Neuronal stem cell (in vitro differentiated cells): Measurements from ENCODE around the gene GDF7.

Source experiments
- DNase-seq: peaks from one replicate; pipeline ENCODE4 v3.0.0-alpha.2; 2013; ENCODE audit warnings: low spot score
- H2AFZ ChIP-seq: one replicate; pipeline ENCODE4 v1.6.1; 2013; ENCODE audit warnings: mild to moderate bottlenecking, low read length, inconsistent platforms
- H2AK5ac ChIP-seq: 2 replicates; pipeline ENCODE4 v1.6.1; 2013; ENCODE audit warnings: low read depth, mild to moderate bottlenecking, inconsistent platforms, low read length, moderate library complexity, mixed read lengths
- H2BK120ac ChIP-seq: 2 replicates; pipeline ENCODE4 v1.6.1; 2013; ENCODE audit warnings: low read depth, mild to moderate bottlenecking, inconsistent platforms, low read length, moderate library complexity, mixed read lengths
- H2BK12ac ChIP-seq: one replicate; pipeline ENCODE4 v1.6.1; 2013; ENCODE audit warnings: low read length, inconsistent platforms
- H2BK15ac ChIP-seq: 2 replicates; pipeline ENCODE4 v1.6.1; 2013; ENCODE audit warnings: mild to moderate bottlenecking, low read length, inconsistent platforms, mixed read lengths
- H2BK5ac ChIP-seq: one replicate; pipeline ENCODE4 v1.6.1; 2013; ENCODE audit warnings: inconsistent platforms, mild to moderate bottlenecking, low read length, moderate library complexity
- H3K14ac ChIP-seq: one replicate; pipeline ENCODE4 v1.6.1; 2013; ENCODE audit warnings: low read length, inconsistent platforms
- H3K18ac ChIP-seq: 2 replicates; pipeline ENCODE4 v1.6.1; 2013; ENCODE audit warnings: low read length, inconsistent platforms
- H3K23ac ChIP-seq: 2 replicates; pipeline ENCODE4 v1.6.1; 2013; ENCODE audit warnings: low read depth, mild to moderate bottlenecking, mixed read lengths, low read length, inconsistent platforms; ENCODE audit not compliant: poor library complexity
- H3K27ac ChIP-seq: replicated peaks from 3 replicates; pipeline ENCODE4 v1.5.1; 2013; ENCODE audit warnings: low read length, inconsistent platforms
- H3K27me3 ChIP-seq, 3 experiments: 2 replicates each; pipeline ENCODE4 v1.6.1; 2013; ENCODE audit warnings: low read length in 3 of 3, mild to moderate bottlenecking in 2 of 3, inconsistent platforms in 1 of 3, low read depth in 1 of 3, mixed read lengths in 1 of 3, moderate library complexity in 1 of 3; ENCODE audit not compliant: control insufficient read depth in 3 of 3, insufficient read depth in 3 of 3
- H3K36me3 ChIP-seq, 2 donors: replicated peaks in 1 of 2; 2 replicates each; pipeline ENCODE4 v1.6.1; 2013; ENCODE audit warnings: low read length in 2 of 2; ENCODE audit not compliant: control insufficient read depth in 2 of 2, insufficient read depth in 2 of 2
- H3K4ac ChIP-seq: 2 replicates; pipeline ENCODE4 v1.6.1; 2013; ENCODE audit warnings: inconsistent platforms, mild to moderate bottlenecking, low read length, moderate library complexity
- H3K4me1 ChIP-seq, 2 donors: 1 replicate in 1 of 2; 2 replicates in 1 of 2; pipeline ENCODE4 v1.6.1; 2013; ENCODE audit warnings: low read length in 2 of 2, low read depth in 1 of 2; ENCODE audit not compliant: control insufficient read depth in 2 of 2, insufficient read depth in 1 of 2
- H3K4me2 ChIP-seq: one replicate; pipeline ENCODE4 v1.6.1; 2013; ENCODE audit warnings: mild to moderate bottlenecking, low read length, inconsistent platforms; ENCODE audit not compliant: insufficient read depth, poor library complexity, severe bottlenecking
- H3K4me3 ChIP-seq, 2 donors: 2 replicates each; pipeline ENCODE4 v1.5.1; 2013; ENCODE audit warnings: low read length in 2 of 2, mild to moderate bottlenecking in 2 of 2, inconsistent platforms in 1 of 2, moderate library complexity in 1 of 2
- H3K79me1 ChIP-seq: one replicate; pipeline ENCODE4 v1.6.1; 2013; ENCODE audit warnings: low read depth, mild to moderate bottlenecking, inconsistent platforms, low read length, moderate library complexity
- H3K9ac ChIP-seq: one replicate; pipeline ENCODE4 v1.6.1; 2013; ENCODE audit warnings: mild to moderate bottlenecking, low read depth, low read length, inconsistent platforms; ENCODE audit not compliant: poor library complexity
- H3K9me3 ChIP-seq, 2 donors: replicated peaks in 1 of 2; 2 replicates each; pipeline versions ENCODE3 to v1.6.1; 2013; ENCODE audit warnings: low read length in 2 of 2, mild to moderate bottlenecking in 2 of 2, inconsistent platforms in 1 of 2, low read depth in 1 of 2, mixed read lengths in 1 of 2, moderate library complexity in 1 of 2; ENCODE audit not compliant: control insufficient read depth in 2 of 2, insufficient read depth in 1 of 2
- H4K8ac ChIP-seq: one replicate; pipeline ENCODE4 v1.6.1; 2013; ENCODE audit warnings: low read depth, mild to moderate bottlenecking, inconsistent platforms, low read length, moderate library complexity
- H4K91ac ChIP-seq: one replicate; pipeline ENCODE4 v1.6.1; 2013; ENCODE audit warnings: low read length, low read depth, mild to moderate bottlenecking, inconsistent platforms; ENCODE audit not compliant: poor library complexity
- WGBS, 2 donors: extraction: QIAGEN DNeasy Blood & Tissue Kit; methylation state at CpG; one replicate each; pipeline ENCODE4 v1.1.7; 2013; ENCODE audit warnings: missing lambda C conversion rate in 2 of 2, mixed read lengths in 1 of 2; ENCODE audit not compliant: insufficient read length in 2 of 2, insufficient replicate concordance in 1 of 2; ENCODE audit errors: extremely low coverage in 2 of 2; 5-methylcytosine and 5-hydroxymethylcytosine counted together

GDF7 gene

GRCh38 chr2:20677301-20678085 is 10.5 kb downstream of the GDF7 start:
- Histone ChIP-seq H3K23ac (no peak overlapping the region), H4K91ac (no peak overlapping the region), H3K4me3 (no peak overlapping the region), H3K4me2 (no peak overlapping the region), H3K27me3 (peaks cover 0 to 17% (median 0%) of the 10 kb centered on the region in 3 experiments), H2BK15ac (no peak overlapping the region), H3K14ac (no peak overlapping the region), H3K27ac (no peak overlapping the region), H2AFZ (no peak overlapping the region), H3K36me3 (peaks cover 0 to 47% of the 10 kb centered on the region in 2 donors), H3K79me1 (no peaks in the 10 kb centered on the region), H4K8ac (no peak overlapping the region), H2AK5ac (no peak overlapping the region), H2BK120ac (no peak overlapping the region), H3K9me3 (no peaks in the 10 kb centered on the region), H2BK12ac (no peak overlapping the region), H3K4ac (no peak overlapping the region), H3K9ac (peak overlapping the region; percentile 0), H3K18ac (no peak overlapping the region), H3K4me1 (peaks cover 4 to 13% of the 10 kb centered on the region in 2 donors), H2BK5ac (no peak overlapping the region)
- WGBS, 2 donors = no CpG with 5 or more reads among the region's 15 CpGs
- no peak for DNase-seq

- Histone ChIP-seq H2AK5ac (no peak overlapping the region), H3K14ac (no peak overlapping the region), H4K8ac (no peak overlapping the region), H2BK15ac (no peak overlapping the region), H4K91ac (no peak overlapping the region), H2AFZ (no peak overlapping the region), H3K9me3 (no peaks in the 10 kb centered on the region), H3K4ac (no peak overlapping the region), H3K79me1 (no peaks in the 10 kb centered on the region), H3K4me2 (no peak overlapping the region), H3K9ac (no peak overlapping the region), H3K27ac (no peak overlapping the region), H2BK12ac (no peak overlapping the region), H2BK5ac (no peak overlapping the region), H3K18ac (no peak overlapping the region), H3K27me3 (peaks cover 0 to 12% (median 0%) of the 10 kb centered on the region in 3 experiments), H3K4me3 (no peak overlapping the region), H3K4me1 (peaks cover 4 to 10% of the 10 kb centered on the region in 2 donors), H3K36me3 (peaks cover 2 to 53% of the 10 kb centered on the region in 2 donors), H3K23ac (no peak overlapping the region), H2BK120ac (no peak overlapping the region)
- no CpG with 5 or more reads among the region's 1 CpG for WGBS, 2 donors
- no peak for DNase-seq
Observed at GRCh38 chr2:20678086-20678395, 11.1 kb downstream of the GDF7 start.

- no peak overlapping the region for H2BK15ac ChIP-seq
- no peaks in the 10 kb centered on the region for H3K79me1 ChIP-seq
- H2BK120ac ChIP-seq = no peak overlapping the region
- no CpG with 5 or more reads among the region's 2 CpGs for WGBS, 2 donors
- H3K4me3 ChIP-seq = no peak overlapping the region
- H3K4me1 ChIP-seq = peaks cover 4 to 7% of the 10 kb centered on the region in 2 donors
- H3K4me2 ChIP-seq = no peak overlapping the region
- no peak overlapping the region for H3K27ac ChIP-seq
- no peak for DNase-seq
- no peak overlapping the region for H4K8ac ChIP-seq
- no peak overlapping the region for H3K23ac ChIP-seq
- H3K4ac ChIP-seq = no peak overlapping the region
- H3K18ac ChIP-seq = no peak overlapping the region
- no peak overlapping the region for H3K9ac ChIP-seq
- H2BK12ac ChIP-seq = no peak overlapping the region
- no peak overlapping the region for H4K91ac ChIP-seq
- H3K36me3 ChIP-seq = peaks cover 2 to 60% of the 10 kb centered on the region in 2 donors
- no peak overlapping the region for H3K14ac ChIP-seq
- H2AK5ac ChIP-seq = no peak overlapping the region
- peaks cover 0 to 9% (median 0%) of the 10 kb centered on the region in 3 experiments for H3K27me3 ChIP-seq
- H3K9me3 ChIP-seq = no peaks in the 10 kb centered on the region
- no peak overlapping the region for H2AFZ ChIP-seq
- no peak overlapping the region for H2BK5ac ChIP-seq
Observed at GRCh38 chr2:20678780-20679179, 11.8 kb downstream of the GDF7 start.

GRCh38 chr2:20680744-20681375 is 13.9 kb downstream of the GDF7 start:
- H3K9ac ChIP-seq = no peak overlapping the region
- H2BK120ac ChIP-seq = no peak overlapping the region
- H4K8ac ChIP-seq = no peak overlapping the region
- H3K4me1 ChIP-seq = peaks cover 0 to 1% of the 10 kb centered on the region in 2 donors
- H3K79me1 ChIP-seq = no peaks in the 10 kb centered on the region
- no peaks in the 10 kb centered on the region for H3K27me3 ChIP-seq
- H3K9me3 ChIP-seq = no peaks in the 10 kb centered on the region
- H3K23ac ChIP-seq = no peak overlapping the region
- H2BK12ac ChIP-seq = no peak overlapping the region
- H2BK5ac ChIP-seq = no peak overlapping the region
- no peak overlapping the region for H3K4me3 ChIP-seq
- no peak overlapping the region for H3K14ac ChIP-seq
- no peak overlapping the region for H2BK15ac ChIP-seq
- H2AFZ ChIP-seq = no peak overlapping the region
- H3K36me3 ChIP-seq = peaks cover 2 to 81% of the 10 kb centered on the region in 2 donors
- no peak for DNase-seq
- no peak overlapping the region for H3K27ac ChIP-seq
- no peak overlapping the region for H3K4ac ChIP-seq
- H2AK5ac ChIP-seq = no peak overlapping the region
- no CpG with 5 or more reads among the region's 10 CpGs for WGBS, 2 donors
- H3K4me2 ChIP-seq = no peak overlapping the region
- no peak overlapping the region for H3K18ac ChIP-seq
- H4K91ac ChIP-seq = no peak overlapping the region
